Stimulated activated naive B cell treated with anti-CD40 and anti-IgM and Interleukin-4, amounts not matched to agents 10 μg/mL and 1 μg/mL and 100 μg/mL, for 72 hours (primary cell): Measurements from ENCODE around the gene CDX1.
A peak's percentile ranks its signal among the peaks of the same experiment; 100 is the strongest.

ENCODE experiments used
- ATAC-seq, 2 donors: fragments of 150-1000 bp; cut with Tn5 transposase; replicated peaks; 2 replicates each; pipeline ENCODE4 v1.10.0; 2021; ENCODE audit warnings: moderate library complexity in 1 of 2
- DNase-seq: peaks from one replicate; pipeline ENCODE4 v3.0.0; 2021
- H3K27ac Mint-ChIP-seq: one replicate; pipeline ENCODE4 v1.8.0; 2022; ENCODE audit warnings: mild to moderate bottlenecking, mixed read lengths
- H3K27me3 Mint-ChIP-seq, 2 donors: one replicate each; pipeline ENCODE4 v1.8.0; 2022; ENCODE audit warnings: mixed read lengths in 2 of 2
- H3K36me3 Mint-ChIP-seq, 2 donors: one replicate each; pipeline ENCODE4 v1.8.0; 2022; ENCODE audit warnings: mixed read lengths in 2 of 2, mild to moderate bottlenecking in 1 of 2
- H3K4me1 Mint-ChIP-seq, 2 donors: one replicate each; pipeline ENCODE4 v1.8.0; 2022; ENCODE audit warnings: mixed read lengths in 2 of 2, mild to moderate bottlenecking in 1 of 2
- H3K4me3 Mint-ChIP-seq, 2 donors: one replicate each; pipeline ENCODE4 v1.8.0; 2022; ENCODE audit warnings: mild to moderate bottlenecking in 2 of 2, mixed read lengths in 2 of 2, moderate library complexity in 1 of 2
- H3K9me3 Mint-ChIP-seq, 2 donors: one replicate each; pipeline ENCODE4 v1.8.0; 2022; ENCODE audit warnings: mixed read lengths in 2 of 2, mild to moderate bottlenecking in 1 of 2

The CDX1 gene

DNA sequence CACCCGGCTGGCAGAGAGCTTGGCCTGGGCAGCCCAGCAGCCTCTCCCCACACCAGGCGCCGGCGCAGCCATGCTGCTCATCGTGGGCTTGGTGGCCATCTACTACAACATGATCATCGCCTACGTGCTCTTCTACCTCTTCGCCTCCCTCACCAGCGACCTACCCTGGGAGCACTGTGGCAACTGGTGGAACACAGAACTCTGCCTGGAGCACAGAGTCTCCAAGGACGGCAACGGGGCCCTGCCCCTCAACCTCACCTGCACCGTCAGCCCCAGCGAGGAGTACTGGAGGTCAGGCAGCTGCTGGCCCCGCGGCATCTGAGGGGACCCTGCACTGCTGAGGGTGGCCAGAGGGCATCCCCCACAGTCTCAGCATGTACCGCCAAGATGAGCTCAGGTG lies 30.4 kb downstream of the CDX1 start:
- Mint-ChIP-seq H3K27me3 (peaks cover 51 to 58% of the 10 kb centered on the region in 2 donors), H3K27ac (no peak overlapping the region), H3K4me3 (no peak overlapping the region), H3K9me3 (peaks cover 0 to 2% of the 10 kb centered on the region in 2 donors), H3K4me1 (no peaks in the 10 kb centered on the region), H3K36me3 (no peaks in the 10 kb centered on the region)
- ATAC-seq = no peak
- DNase-seq = no peak

DNA sequence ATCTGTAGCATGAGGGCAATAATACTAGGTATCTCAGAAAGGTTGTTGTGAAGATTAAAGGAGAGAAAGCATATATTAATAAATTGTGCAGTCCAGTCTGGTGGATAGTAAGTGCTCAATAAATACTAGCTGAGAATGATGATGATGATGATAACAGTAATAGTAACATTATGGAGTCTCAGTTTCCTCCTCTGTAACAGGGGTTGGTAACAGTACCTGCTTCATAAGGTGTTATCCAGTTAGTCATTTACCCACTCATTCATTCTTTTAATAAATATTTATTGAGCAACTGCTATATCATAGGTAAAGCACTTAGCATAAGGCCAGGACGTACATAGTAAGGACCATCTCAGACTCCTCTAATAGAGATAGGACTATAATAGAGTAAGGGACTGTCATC lies 30.9 kb downstream of the CDX1 start:
- Mint-ChIP-seq H3K4me3 (no peak overlapping the region), H3K4me1 (no peaks in the 10 kb centered on the region), H3K27ac (no peak overlapping the region), H3K36me3 (no peaks in the 10 kb centered on the region), H3K9me3 (peaks cover 0 to 2% of the 10 kb centered on the region in 2 donors), H3K27me3 (peaks cover 47 to 53% of the 10 kb centered on the region in 2 donors)
- DNase-seq (no peak), ATAC-seq (no peak)

DNA sequence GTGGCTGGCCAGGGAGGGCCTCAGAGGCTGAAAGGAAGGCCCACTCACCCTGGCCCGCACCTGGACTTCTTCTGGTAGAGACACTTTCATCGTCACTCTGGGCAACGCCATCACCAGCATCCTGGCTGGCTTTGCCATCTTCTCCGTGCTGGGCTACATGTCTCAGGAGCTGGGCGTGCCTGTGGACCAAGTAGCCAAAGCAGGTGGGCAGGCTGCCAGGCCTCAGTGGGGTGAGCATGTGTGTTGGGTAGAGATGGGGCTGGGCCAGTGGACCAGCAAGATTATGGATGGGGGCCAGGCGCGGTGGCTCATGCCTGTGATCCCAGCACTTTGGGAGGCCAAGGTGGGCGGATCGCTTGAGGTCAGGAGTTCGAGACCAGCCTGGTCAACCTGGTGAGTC lies 35.9 kb downstream of the CDX1 start:
- DNase-seq (no peak), ATAC-seq (no peak)
- Mint-ChIP-seq H3K36me3 (no peaks in the 10 kb centered on the region), H3K27me3 (peaks cover 30 to 35% of the 10 kb centered on the region in 2 donors), H3K9me3 (peaks cover 0 to 2% of the 10 kb centered on the region in 2 donors), H3K4me3 (no peak overlapping the region), H3K4me1 (no peaks in the 10 kb centered on the region), H3K27ac (no peak overlapping the region)

- Mint-ChIP-seq H3K27ac (no peak overlapping the region), H3K4me3 (no peak overlapping the region), H3K9me3 (peaks cover 0 to 2% of the 10 kb centered on the region in 2 donors), H3K36me3 (no peaks in the 10 kb centered on the region), H3K27me3 (peaks cover 32 to 40% of the 10 kb centered on the region in 2 donors), H3K4me1 (peaks cover 1 to 2% of the 10 kb centered on the region in 2 donors)
- no peak for ATAC-seq
- DNase-seq = no peak
These were observed 37.4 kb downstream of the CDX1 start for GRCh38 chr5:150203832-150204589.

DNA sequence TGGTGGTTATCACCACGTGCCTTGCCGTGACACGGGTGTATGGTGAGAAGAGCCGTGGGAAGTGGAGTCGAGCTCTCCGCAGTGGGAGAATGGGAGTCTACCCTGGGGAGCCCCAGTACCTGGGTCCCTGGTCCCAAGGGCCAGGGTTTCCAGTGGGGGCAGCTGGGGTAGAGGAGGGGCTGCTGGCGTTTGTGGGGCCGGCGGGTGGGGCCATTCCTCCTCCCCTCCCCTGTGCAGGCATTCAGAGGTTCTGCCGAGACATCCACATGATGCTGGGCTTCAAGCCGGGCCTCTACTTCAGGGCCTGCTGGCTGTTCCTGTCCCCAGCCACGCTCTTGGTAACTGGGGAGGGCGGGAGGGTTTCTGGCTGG lies 38.0 kb downstream of the CDX1 start:
- no peak overlapping the region for H3K4me3 Mint-ChIP-seq
- no peaks in the 10 kb centered on the region for H3K36me3 Mint-ChIP-seq
- no peak overlapping the region for H3K27ac Mint-ChIP-seq
- ATAC-seq (no peak), DNase-seq (no peak)
- peaks cover 5 to 8% of the 10 kb centered on the region in 2 donors for H3K4me1 Mint-ChIP-seq
- peaks cover 31 to 40% of the 10 kb centered on the region in 2 donors for H3K27me3 Mint-ChIP-seq
- H3K9me3 Mint-ChIP-seq = peaks cover 0 to 2% of the 10 kb centered on the region in 2 donors

DNA sequence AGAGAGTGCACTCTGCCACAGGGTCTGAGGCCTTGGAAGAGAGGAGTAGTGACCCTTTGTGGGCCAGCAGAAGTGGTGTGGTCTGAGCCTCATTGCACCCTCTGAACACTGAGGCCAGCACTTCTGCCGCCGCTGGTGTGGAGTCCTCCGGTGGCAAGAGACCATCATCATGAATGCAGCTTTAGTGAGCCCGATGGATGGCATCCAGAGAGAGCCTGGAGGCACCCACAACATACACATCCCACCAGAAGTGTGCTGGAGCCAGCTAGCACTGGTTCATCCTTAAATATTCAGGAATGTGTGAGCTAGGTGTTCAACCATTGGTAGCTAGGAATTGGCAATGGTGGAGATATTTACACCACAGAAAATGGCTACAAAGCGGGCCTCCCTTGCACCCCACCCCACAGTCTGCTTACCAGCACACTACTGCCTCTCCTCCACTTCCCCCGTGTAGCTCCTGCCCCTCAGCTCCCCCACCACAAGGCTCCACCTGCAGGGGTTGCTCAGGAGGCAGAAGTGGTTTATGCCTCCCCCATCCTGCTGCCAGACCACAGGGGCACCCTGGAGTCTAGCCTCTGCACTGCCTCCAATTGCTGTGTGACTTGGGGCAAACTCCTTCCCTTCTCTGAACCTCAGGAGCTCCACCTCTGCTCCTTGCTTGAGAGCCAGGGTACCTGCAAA lies 39.7 kb downstream of the CDX1 start:
- Mint-ChIP-seq H3K4me3 (no peak overlapping the region), H3K36me3 (no peaks in the 10 kb centered on the region), H3K4me1 (peaks cover 5 to 8% of the 10 kb centered on the region in 2 donors), H3K9me3 (no peaks in the 10 kb centered on the region), H3K27me3 (peaks cover 39% of the 10 kb centered on the region in 2 donors), H3K27ac (no peak overlapping the region)
- ATAC-seq = no peak
- DNase-seq = no peak

GRCh38 chr5:150206779-150207115 lies 40.2 kb downstream of the CDX1 start:
- Mint-ChIP-seq H3K27me3 (peaks cover 39% of the 10 kb centered on the region in 2 donors), H3K9me3 (no peaks in the 10 kb centered on the region), H3K4me3 (no peak overlapping the region), H3K36me3 (no peaks in the 10 kb centered on the region), H3K4me1 (peaks cover 5 to 8% of the 10 kb centered on the region in 2 donors), H3K27ac (no peak overlapping the region)
- DNase-seq (no peak), ATAC-seq (no peak)

DNA sequence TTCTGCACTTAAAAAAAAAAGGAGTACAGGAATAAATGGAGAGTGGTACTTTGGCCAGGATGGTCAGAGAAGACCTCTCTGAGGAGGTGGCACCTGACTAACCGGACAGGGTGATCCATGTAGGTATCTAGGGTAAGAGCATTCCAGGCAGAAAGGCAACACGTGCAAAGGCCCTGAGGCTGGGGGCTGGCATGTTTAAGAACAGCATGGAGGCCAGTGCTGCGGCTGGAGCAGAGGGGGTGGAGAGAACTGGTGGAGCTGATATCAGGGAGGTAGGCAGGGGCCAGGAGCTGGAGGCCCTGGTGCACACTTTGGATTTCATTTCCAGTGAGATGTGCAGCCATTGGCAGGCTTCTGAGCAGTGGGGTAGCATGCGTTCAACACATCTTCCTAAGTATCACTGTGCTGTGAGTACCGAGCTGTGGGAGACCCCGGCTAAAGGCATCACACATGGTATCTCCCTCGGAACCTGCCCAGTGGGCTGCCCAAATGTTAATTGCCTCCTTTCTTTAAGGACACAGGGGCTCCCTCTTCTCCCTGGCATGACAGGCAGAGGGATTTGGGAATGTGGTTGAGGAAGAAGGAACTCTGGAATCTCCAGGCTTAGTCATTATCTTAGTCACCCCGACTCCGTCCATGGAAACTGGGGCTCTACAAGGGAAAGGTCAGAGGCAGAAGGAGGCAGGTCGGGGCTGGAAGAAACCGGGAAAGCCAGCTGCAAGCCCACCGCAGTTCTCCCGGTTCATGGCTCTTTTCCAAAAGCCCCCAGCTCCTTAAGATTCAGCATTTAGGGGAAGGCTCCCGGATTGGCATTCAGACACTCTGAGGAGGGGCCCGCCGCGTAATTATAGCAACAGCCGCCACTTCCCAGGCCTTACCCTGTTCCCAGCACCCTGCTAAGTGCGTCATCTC lies 41.9 kb downstream of the CDX1 start:
- Mint-ChIP-seq H3K27ac (no peak overlapping the region), H3K4me3 (no peak overlapping the region), H3K4me1 (peaks cover 5 to 8% of the 10 kb centered on the region in 2 donors), H3K36me3 (no peaks in the 10 kb centered on the region), H3K27me3 (peaks cover 40 to 45% of the 10 kb centered on the region in 2 donors), H3K9me3 (no peaks in the 10 kb centered on the region)
- DNase-seq (no peak), ATAC-seq (no peak)

DNA sequence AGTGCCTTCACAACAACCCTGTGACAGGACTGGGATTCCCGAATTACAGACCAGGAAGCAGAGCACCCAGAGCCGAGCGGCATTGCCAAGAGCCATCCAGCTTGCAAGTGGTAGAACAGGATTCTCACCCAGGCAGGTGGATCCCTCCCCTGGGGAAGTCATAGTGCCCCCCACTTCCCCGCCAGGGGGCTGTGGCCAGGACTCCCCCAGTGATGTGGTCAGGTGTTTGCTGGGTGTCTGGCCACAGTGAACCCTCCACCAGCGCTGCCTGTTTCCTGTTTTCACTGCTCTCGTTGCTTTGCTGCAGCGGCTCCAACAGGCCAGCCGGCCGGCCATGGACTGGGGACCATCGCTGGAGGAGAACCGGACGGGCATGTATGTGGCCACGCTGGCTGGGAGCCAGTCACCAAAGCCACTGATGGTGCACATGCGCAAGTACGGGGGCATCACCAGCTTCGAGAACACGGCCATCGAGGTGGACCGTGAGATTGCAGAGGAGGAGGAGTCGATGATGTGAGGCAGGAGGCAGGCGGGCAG lies 42.6 kb downstream of the CDX1 start:
- DNase-seq (peak; percentile 13), ATAC-seq (peak; percentile 61 to 65)
- Mint-ChIP-seq H3K4me1 (peaks cover 5 to 8% of the 10 kb centered on the region in 2 donors), H3K27me3 (peaks cover 45 to 46% of the 10 kb centered on the region in 2 donors), H3K4me3 (peak overlapping the region; percentile 11 to 39), H3K9me3 (no peaks in the 10 kb centered on the region), H3K27ac (no peak overlapping the region), H3K36me3 (no peaks in the 10 kb centered on the region)

DNA sequence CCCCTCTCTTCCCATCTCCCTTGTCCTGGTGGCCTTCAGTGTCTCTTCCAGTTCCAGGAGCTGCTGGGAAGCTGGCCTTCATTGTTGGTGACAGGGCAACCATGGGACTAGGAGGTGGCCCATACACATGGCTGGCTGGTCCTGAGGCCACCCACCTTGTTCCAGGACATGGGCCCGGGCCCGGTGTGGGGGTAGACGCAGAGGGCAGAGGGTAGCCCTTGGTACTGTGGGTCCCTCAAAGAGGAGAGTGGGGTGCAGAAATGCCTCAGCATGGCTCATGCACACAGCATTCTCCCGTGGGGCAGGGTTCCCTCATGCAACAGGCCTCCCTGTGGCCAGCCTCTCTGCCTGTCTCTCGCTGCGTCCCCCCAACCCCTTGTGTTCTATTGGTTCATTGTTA lies 44.1 kb downstream of the CDX1 start:
- Mint-ChIP-seq H3K4me3 (no peak overlapping the region), H3K27me3 (peaks cover 49 to 56% of the 10 kb centered on the region in 2 donors), H3K9me3 (no peaks in the 10 kb centered on the region), H3K36me3 (no peaks in the 10 kb centered on the region), H3K27ac (no peak overlapping the region), H3K4me1 (peaks cover 5 to 8% of the 10 kb centered on the region in 2 donors)
- ATAC-seq = no peak
- DNase-seq = no peak

DNA sequence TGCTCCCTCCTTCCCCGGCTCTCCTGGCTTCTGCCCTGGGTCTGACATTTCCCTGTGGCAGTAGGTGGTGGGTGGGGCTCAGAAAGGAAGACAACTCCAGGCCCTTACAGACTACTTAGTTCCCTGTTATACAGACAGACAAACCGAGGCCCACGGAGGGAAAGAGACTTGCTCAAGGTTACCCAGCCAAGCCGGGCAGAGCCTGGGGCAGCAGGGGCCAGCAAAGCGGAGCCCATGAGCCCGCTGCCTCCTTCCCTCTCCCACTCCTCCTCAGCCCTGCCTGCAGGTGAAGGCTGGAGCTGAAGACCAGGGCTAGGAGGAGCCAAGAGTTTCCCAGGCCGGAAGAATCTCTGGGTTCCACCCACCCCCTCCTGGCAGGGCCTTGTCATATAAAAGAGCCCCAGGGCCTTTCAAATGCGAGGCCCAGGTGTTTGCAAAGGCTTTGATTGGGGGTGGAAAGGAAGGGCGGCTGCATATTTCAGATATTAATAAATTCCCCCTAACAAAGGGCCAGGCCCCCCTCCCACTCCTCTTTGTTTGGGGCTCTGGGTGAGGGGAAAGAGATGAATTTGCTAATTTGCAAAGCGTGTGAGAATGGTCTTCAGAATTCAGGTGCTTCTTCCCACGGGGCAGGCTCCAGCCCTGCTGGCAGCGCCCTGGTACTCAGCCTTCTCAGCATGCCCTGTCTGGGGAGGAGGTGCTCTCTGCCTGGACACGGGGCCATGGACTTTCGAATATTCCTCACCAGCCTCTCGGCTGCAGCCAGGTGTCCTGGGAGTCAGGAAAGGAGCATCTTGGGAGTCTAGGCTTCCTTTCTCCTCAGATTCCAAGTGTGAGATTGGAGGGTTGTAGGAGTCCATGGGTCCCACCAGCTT lies 44.8 kb downstream of the CDX1 start:
- H3K4me1 Mint-ChIP-seq = peaks cover 5 to 8% of the 10 kb centered on the region in 2 donors
- H3K36me3 Mint-ChIP-seq = no peaks in the 10 kb centered on the region
- H3K27ac Mint-ChIP-seq = no peak overlapping the region
- H3K4me3 Mint-ChIP-seq = no peak overlapping the region
- no peak for ATAC-seq
- no peaks in the 10 kb centered on the region for H3K9me3 Mint-ChIP-seq
- no peak for DNase-seq
- H3K27me3 Mint-ChIP-seq = peaks cover 53 to 63% of the 10 kb centered on the region in 2 donors

- H3K4me3 Mint-ChIP-seq = no peak overlapping the region
- H3K36me3 Mint-ChIP-seq = no peaks in the 10 kb centered on the region
- no peak for ATAC-seq
- H3K27ac Mint-ChIP-seq = no peak overlapping the region
- no peak for DNase-seq
- no peaks in the 10 kb centered on the region for H3K9me3 Mint-ChIP-seq
- peaks cover 48 to 65% of the 10 kb centered on the region in 2 donors for H3K27me3 Mint-ChIP-seq
- H3K4me1 Mint-ChIP-seq = peaks cover 11 to 13% of the 10 kb centered on the region in 2 donors
These were observed 47.0 kb downstream of the CDX1 start for GRCh38 chr5:150213530-150213929.

DNA sequence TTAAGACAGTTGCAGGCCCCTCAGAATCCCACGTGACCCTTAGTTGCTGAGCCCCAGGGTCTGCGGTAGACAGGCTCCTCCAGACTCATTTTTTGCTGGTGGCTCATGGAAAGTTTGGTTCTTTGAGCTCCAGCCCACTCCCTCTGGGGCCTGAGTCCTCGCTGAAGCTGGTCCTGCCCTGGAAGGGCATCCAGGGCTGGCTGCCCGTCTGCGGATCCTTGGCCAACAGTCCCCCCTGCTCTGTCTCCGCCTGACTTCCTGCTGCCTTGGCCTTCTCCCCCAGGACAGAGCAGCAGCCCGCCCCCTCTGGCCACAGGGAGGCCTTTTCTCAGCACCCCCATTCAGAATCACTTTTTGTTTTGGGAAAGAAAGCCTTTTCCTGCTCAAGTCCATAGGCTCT lies 47.7 kb downstream of the CDX1 start:
- no peak overlapping the region for H3K4me3 Mint-ChIP-seq
- H3K9me3 Mint-ChIP-seq = no peaks in the 10 kb centered on the region
- no peak overlapping the region for H3K27ac Mint-ChIP-seq
- DNase-seq (no peak), ATAC-seq (no peak)
- H3K36me3 Mint-ChIP-seq = no peaks in the 10 kb centered on the region
- H3K4me1 Mint-ChIP-seq = peaks cover 7 to 8% of the 10 kb centered on the region in 2 donors
- H3K27me3 Mint-ChIP-seq = peaks cover 42 to 57% of the 10 kb centered on the region in 2 donors
